Measurements from ENCODE around the gene STIM1.
"Not testable (repeated sequence)": the region's sequence is repeated elsewhere in the genome, so short reads cannot be mapped to it uniquely, and the experiment has no call there.

Gene STIM1

DNA sequence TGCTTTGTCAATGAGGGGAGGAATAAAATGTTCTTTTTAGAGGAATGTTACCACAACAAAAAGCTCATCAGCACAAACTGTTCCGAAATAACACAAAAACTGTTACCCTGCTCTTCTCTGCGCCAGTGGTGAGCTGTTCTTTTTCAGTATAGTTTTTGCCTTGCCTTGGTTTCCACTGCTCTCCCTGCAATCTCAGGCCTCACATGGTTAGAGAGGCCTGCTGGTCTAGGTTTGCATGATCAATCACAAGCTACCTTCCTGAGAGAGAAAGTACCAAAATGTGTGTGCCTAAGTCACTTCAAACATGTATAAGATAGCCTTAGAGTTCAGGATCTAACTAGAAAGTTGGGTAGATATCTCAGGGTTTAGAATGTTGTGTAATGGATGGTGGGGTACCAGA is 114.6 kb downstream of the STIM1 start:
- H3K4me3 ChIP-seq (ENCODE audit: low read depth, low read length): no peak overlapping the region

DNA sequence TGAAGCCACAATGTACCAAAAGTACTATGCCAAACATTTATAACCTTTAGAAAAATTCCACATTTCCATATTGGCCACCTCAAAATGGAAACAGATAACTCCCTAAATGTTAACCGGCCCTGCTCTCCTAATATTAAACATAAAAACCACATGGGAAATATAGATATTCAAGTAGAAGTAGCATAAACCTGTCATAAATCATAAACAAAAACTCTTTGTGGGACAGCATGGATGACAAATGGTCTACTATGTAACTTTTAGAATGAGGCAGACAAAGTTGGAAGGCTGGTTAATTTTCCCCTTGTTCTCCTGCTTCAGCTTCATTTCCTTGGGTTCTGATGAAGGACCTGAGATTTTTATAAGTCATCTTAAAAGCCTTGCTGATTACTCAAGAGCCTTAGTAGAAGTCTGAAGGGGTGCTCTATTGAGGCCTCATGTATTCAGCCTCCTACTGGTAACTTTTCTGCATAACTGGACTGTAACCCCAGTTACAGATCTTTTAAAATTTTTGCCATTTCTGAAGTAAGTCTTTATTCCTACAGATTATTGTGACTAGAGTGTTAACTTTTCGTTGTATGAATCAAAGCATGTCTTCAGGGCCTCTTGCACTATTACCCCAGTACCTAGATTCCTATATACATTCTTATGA is 116.4 kb downstream of the STIM1 start:
- no peak overlapping the region for H3K4me3 ChIP-seq (ENCODE audit: low read depth, low read length)

DNA sequence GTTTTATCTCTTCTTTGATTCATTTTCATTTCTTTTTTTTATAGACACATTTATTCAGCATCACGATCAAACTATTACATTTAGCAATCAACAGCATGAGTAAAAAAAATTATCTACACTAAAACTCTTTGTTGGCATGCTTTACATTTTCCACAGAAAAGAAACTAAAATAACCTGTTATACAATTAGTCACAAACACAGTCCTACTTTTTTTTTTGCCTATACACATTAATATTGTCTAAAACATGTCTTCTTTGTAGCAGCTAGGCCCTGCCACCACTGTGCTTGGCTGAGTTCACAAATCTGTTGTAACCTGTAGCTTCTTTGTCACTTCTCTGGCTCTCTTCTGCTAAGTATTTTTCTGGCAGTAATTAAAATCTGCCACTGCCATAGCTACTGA is 117.0 kb downstream of the STIM1 start:
- H3K4me3 ChIP-seq (ENCODE audit: low read depth, low read length): no peak overlapping the region

DNA sequence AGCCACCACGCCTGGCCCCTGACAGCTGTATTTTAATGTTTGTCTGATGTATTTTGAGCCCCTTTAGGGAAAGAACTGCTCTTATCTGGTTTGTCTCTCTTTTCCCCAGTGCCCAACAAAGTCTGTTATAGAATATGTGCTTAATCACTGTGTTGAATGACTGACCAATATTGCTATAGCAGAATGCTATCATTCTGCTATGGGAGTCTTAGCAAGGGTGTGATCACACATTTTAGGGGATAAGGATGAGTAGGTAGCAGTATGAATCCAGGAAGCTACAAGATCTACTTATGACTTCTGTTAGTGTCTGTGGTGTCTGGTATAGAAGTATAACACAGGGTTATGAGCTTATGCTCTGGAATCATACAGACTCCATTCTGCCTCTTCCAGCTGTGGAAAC is 121.6 kb downstream of the STIM1 start:
- no peak overlapping the region for H3K4me3 ChIP-seq (ENCODE audit: low read depth, low read length)

DNA sequence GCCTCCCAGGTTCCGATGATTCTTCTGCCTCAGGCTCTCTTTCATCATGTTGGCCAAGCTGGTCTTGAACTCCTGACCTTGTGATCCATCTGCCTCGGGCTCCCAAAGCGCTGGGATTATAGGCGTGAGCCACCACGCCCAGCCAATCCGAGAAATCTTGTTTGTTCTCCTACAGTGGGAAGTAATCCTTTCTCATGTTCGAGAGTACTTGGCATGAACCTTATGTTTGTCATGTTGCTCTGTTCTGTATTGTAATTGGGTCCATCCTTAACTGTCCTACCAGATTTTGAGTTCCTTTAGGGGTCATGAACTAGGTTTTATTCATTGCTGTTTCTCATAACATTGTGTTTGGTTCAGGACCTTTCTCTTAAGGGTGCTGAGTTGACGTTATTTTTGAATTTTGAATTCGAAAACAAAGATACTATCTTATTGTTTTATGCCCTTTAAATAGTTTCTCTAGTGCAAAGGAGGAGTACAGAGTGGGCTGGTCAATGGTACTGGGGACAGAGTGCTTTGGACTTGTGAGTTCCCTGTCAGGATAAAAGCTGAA is 125.7 kb downstream of the STIM1 start:
- H3K4me3 ChIP-seq (ENCODE audit: low read depth, low read length): no peak overlapping the region

DNA sequence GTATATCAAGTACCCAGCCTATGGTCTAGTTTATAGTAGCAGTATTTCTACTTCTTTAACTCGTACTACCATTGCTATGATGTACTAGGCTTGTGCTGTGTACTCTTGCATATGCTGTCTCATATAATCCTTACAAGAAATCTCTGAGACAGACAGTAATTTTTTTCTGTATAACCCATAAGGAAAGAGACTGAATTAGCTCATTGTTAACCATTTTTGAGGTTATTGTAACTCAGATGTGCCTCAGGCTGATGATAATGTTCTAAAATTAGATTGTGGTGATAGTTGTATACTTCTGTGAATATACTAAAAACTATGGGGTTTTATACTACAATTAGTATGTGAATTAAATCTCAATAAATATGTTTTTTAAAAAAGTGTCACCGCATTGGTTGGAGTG is 127.0 kb downstream of the STIM1 start:
- no peak overlapping the region for H3K4me3 ChIP-seq (ENCODE audit: low read depth, low read length)

DNA sequence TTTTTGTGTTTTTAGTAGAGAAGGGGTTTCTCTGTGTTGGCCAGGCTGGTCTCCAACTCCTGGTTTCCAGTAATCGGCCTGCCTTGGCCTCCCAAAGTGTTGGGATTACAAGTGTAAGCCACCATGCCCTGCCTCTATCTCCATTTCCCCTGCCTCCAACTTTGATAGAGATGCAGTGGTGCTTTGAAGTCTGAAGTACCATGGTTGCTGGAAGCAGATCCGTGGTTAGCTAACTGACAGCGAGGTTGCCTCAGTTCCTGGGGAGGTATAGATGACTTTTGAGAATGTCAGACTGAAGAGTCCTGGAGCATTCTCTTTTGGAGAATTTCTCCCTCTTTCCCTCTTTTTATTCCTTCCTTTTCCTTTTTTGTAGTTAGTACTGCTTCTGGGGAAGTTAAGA is 127.6 kb downstream of the STIM1 start:
- H3K4me3 ChIP-seq (ENCODE audit: low read depth, low read length): no peak overlapping the region

DNA sequence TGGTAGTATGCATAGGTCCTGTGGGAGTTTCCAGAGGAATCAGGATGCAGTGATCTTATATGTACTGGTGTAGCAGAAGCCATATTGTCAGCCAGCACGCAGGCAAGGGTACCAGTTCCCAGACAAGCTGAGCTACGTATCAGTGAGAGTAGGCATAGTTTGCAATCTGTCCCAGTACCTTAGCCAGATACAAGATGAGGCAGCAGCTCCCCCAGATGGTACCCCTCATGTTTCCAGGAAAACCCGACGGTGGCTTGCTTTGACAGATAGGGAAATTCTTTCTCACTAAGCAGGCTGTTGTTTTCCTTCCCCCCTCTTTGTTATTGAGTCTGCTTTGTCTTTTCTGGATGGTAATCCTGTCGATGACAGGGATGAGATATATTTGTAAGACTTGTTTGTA is 129.4 kb downstream of the STIM1 start:
- H3K4me3 ChIP-seq (ENCODE audit: low read depth, low read length): no peak overlapping the region

DNA sequence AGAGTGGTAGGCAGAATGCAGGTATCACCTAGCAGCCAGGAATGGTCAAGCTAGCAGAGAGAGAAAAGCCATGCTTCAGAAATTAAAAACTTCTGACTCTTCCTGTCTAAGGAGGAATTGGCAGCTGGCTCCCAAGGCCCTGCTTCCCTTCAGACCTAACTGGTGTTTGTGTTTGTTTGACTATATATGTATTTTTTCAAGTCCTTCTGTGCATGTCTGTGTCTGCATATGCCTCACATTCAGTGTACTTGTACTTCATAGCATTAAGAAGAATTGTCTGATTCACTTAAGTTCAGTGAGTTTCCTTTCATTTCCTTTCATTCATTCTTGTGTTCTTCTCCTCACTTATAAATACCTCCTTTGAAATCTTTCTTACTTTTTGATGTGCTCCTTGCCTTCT is 130.2 kb downstream of the STIM1 start:
- no peak overlapping the region for H3K4me3 ChIP-seq (ENCODE audit: low read depth, low read length)

DNA sequence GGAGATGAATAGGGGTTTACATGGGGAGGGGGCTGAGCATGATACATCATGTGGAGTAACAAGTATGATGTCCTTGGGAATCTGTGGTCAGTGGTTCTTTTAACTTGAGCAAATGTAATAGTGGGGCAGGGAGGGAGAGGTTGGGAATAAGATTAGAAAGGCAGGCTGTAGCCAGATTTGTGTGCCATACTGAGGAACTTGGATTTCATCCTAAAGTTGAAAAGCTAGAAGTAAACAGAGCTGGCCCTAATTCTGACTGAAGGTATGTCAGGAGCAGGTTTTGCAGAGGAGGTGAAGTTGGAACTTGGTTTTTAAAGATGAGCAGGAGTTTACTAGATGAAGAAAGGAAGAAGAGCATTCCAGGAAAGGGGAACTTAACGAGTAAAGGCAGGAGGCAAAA is 130.8 kb downstream of the STIM1 start:
- no peak overlapping the region for H3K4me3 ChIP-seq (ENCODE audit: low read depth, low read length)

DNA sequence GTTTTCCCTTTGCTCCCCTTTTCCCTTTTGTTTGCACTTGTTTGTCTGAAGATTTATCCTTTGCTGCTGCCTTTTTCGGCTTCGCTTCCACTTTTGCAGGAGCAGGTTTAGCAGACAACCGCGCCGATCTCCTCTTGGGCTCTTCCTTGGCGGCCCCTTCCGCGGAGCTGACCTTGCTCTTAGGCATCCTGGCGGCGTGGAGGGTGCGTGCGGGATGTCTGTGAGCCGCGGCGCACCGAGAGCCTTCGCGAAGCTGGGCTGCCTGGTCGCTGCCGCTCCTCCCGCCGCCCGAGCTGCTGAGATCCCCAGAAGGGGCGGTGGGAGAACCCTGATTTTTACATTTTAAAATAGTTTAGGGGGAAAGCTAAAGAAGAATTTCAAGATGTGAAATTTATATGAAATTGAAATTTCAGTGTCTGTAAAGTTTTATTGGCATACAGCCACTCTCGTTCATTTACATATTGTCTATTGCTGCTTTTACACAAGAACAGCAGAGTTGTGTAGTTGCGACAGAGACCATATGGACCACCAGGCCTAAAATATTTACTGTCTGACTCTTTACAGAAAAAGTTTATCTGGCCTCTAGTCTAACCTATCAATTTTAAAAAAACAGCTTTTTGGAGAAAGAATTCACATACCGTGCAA is 133.9 kb downstream of the STIM1 start:
- no peak overlapping the region for H3K4me3 ChIP-seq (ENCODE audit: low read depth, low read length)

DNA sequence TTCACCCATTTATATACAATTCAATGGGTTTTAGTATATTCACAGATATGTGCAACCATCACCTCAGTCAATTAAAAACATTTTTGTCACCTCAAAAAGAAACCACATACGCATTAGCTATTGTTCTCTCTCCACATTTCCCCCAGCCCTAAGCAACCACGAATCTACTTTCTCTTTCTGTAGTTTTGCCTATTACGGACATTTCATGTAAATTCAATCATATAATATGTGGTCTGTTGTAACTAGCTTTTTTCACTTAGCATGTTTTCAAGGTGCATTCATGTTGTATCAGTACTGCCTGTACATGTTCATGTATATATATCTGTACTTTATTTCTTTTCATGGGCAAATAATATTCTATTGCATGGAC is 134.4 kb downstream of the STIM1 start:
- H3K4me3 ChIP-seq (ENCODE audit: low read depth, low read length): no peak overlapping the region

DNA sequence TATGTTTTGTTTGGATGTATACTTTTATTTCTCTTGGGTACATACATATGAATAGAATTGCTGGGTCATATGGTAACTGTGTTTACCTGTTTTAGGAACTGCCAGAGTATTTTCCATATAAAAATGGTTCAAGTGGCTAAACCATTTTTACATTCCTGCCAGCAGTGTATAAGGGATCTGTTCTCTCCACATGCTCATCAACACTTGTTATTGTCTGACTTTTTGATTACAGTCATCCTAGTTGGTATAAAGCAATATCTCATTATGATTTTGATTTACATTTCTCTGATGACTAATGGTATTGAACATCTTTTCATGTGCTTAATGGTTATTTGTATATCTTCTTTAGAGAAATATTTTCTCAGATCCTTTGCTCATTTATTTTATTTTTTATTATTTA is 134.9 kb downstream of the STIM1 start:
- no peak overlapping the region for H3K4me3 ChIP-seq (ENCODE audit: low read depth, low read length)

DNA sequence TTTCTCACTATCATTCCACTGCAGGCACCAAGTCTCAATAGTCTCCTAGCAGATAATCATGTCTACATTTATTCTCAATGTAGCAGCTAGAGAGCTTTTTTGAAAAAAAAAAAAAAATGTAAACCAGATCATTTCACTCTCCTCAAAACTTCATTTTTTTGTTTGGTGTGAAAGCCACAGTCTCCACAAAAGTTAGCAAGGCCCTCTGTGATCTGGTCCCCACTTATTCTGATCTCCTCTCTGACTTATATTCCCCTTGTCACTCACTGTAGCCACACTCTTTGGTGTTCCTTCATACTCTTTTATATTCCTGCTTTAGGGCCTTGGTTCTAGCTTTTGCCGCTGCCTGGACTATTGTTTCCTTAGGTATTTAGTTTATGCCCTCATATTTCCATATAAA is 137.5 kb downstream of the STIM1 start:
- no peak overlapping the region for H3K4me3 ChIP-seq (ENCODE audit: low read depth, low read length)

DNA sequence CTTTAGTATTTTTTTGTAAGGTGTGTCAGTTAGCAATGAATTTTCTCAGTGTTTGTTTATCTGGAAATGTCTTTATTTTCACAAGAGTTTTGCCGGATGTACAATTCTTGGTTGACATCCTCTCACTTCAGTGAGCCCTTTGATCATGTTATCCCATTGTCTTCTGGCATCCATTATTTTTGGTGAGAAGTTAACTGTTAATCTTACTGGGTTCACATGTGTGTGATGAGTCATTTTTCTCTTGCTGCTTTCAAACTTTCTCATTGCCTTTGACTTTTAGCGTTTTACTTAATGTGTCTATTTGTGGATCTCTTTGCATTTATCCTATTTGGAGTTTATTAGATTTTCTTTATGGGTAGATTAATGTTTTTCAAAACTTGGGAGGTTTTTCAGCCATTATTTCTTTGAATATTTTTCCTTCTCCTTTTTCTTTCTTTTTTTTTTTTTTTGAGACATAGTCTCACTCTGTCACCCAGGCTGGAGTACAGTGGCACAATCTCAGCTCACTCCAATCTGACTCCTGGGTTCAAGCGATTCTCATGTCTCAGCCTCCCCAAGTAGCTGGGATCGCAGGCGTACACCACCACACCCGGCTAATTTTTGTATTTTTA is 138.7 kb downstream of the STIM1 start:
- no peak overlapping the region for H3K4me3 ChIP-seq (ENCODE audit: low read depth, low read length)

DNA sequence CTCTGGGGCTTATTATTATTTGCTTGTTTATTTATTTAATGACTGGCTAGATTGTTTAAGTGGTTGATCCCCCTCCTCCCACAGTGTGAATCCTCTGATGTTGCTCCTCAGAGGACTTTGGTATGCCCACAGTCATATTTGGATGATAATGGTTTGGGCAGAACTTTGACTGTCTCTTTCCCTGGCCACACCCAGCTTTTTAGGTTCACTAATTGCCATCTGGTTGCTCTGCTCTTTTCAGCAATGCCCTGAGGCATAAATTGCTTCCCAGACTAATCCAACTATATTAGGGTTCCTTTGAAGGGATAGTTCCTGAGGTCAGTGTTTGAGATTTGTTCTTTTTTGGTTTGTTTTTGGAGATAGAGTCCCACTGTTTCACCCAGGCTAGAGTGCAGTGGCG is 139.8 kb downstream of the STIM1 start:
- no peak overlapping the region for H3K4me3 ChIP-seq (ENCODE audit: low read depth, low read length)

DNA sequence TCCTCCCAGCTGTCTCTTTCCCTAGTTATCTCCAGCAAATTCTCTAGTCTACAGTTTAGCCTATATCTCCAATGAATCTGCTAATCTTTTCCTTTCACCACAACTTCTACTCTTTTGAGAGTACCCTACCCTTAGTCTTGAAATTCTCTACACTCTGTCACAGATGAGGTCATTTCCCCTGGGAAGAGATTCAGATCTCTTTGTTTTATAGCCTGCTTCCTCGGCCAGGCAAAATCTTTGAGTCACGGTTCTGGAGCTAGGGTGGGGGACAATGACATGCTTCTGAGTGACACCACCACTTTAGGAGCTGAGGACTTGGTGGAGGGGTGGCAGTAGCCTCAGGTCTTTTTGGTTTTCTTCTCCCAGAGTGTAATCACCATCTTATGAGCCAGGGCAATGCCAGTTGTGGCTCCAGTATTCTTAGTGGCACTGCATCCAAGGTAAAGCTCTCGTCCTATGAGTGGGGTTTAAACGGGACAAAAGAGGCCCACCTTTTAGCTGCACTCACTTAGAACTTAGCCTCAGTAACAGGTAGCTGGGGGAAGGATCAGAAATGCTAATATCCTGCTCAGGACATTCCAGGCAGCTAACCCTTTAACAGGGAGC is 140.6 kb downstream of the STIM1 start:
- no peak overlapping the region for H3K4me3 ChIP-seq (ENCODE audit: low read depth, low read length)

DNA sequence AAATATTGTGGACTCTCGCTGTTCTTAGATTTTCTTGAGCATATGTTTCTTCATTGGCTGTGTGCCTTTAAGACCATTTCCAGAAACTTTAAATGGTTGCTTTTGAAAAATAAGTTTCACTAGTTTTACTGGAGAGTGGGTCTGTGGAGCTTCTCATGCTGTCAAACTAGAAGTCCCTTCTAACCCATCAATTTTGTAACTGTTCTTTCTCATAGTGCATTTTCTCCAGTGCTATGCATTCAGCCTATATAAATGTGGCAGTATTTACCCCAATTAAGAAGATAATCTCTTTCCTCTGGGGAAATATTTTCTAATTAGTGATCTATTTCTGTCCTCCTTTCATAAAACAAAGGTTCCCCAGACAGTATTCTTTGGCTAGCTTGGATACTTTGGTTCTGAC is 141.2 kb downstream of the STIM1 start:
- H3K4me3 ChIP-seq (ENCODE audit: low read depth, low read length): no peak overlapping the region

DNA sequence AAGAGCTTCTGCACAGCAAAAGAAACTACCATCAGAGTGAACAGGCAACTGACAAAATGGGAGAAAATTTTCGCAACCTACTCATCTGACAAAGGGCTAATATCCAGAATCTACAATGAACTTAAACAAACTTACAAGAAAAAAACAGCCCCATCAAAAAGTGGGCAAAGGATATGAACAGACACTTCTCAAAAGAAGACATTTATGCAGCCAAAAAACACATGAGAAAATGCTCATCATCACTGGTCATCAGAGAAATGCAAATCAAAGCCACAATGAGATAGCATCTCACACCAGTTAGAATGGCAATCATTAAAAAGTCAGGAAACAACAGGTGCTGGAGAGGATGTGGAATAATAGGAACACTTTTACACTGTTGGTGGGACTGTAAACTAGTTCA is 149.3 kb downstream of the STIM1 start:
- H3K4me3 ChIP-seq (ENCODE audit: low read depth, low read length): not testable (repeated sequence)

DNA sequence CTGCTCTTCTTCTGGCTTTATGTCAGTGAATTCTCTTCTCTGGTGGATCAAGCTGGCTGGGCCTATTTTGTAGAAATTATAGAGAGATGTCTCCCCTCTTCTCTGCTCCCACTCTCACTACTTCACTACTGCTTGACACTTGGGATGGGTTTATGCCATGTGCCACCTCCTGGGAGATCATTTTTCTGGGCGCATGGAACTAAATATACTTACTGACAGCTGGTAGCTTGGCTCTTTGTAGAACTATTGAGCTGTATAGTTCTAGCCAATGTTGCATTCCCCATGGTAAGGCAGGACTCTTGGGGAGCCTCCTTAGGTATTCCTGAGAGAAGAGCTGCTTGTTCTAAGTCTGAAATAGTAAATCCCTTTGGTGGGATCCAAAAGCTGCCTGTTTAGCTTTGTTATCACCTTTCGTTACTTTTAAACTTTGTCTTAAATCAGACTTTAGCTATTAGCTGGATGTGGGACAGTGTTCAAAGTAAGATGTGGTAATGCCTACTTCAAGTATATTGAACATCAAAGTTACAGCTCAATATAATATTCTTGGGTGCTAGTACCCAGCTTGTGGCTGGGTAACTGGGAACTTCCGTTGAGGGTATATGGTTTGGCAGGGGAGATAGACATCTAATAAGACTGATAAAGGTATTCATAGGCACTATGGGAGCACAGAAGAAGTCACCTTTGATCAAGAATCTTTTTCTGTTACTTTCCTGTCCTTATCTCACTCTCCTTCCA is 151.6 kb downstream of the STIM1 start:
- H3K4me3 ChIP-seq (ENCODE audit: low read depth, low read length): no peak overlapping the region

DNA sequence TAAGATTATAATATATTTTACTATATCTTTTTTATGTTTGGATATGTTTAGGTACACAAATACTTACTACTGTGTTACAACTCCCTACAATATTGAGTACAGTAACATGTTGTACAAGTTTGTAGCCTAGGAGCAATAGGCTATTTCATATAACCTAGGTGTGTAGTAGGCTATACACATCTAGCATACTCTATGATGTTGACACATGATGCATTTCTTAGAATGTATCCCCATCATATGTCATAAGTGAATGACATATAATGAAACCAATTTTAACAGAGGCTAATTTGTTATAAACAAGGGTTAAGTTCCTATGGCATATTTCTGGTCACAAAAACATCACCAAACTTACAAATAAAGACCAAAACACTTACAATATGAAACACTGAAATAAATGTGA is 152.7 kb downstream of the STIM1 start:
- no peak overlapping the region for H3K4me3 ChIP-seq (ENCODE audit: low read depth, low read length)
